ENCODE data around the gene SNX18. TPM values are rescaled to one million over a fixed set of nuclear protein-coding genes. Genes with fewer than 3 reads are reported as not detected.

Gene SNX18
- total RNA-seq, 1 donor from 2014 or later: 38.8 TPM

DNA sequence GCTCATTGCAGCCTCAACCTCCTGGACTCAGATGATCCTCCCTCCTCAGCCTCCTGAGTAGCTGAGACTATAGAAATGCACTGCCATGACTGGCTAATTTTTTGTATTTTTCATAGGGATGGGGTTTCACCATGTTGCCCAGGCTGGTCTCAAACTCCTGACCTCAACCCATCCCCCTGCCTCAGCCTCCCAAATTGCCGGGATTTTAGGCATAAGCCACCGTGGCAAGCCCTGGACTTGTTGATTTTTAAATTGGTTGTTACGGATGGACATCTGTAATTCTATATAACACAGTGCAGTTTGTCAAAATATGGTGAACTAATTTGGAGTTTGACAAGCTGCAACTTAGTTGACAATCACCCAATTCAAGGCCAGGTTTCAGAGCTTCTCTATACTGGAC lies 22.7 kb downstream of the SNX18 start:
- FAIRE-seq (no peak), DNase-seq (ENCODE audit: low read depth) (no peak)
- no peak overlapping the region for H3K9ac ChIP-seq (ENCODE audit: low read length)
- no peaks in the 10 kb centered on the region for H3K4me1 ChIP-seq (ENCODE audit: insufficient read depth, low read length)
- H2AFZ ChIP-seq (ENCODE audit: low read depth, low read length): no peak overlapping the region
- Mint-ChIP-seq H3K9me3 (ENCODE audit: unreplicated experiment) (peaks cover 2% of the 10 kb centered on the region), H3K27me3 (ENCODE audit: low read depth, unreplicated experiment) (no peaks in the 10 kb centered on the region), H3K36me3 (ENCODE audit: low read depth, unreplicated experiment) (no peaks in the 10 kb centered on the region), H3K27ac (ENCODE audit: unreplicated experiment) (no peak overlapping the region), H3K4me3 (ENCODE audit: unreplicated experiment) (no peak overlapping the region), H3K4me1 (ENCODE audit: low read depth, unreplicated experiment) (peaks cover 14% of the 10 kb centered on the region)
- H3K4me2 ChIP-seq (ENCODE audit: low read length): no peak overlapping the region
- H3K79me2 ChIP-seq (ENCODE audit: insufficient read depth, low read length): peaks cover 88% of the 10 kb centered on the region
- peaks cover 3% of the 10 kb centered on the region for H3K36me3 ChIP-seq (ENCODE audit: insufficient read depth, low read length)
- TF ChIP-seq EZH2 (IDR thresholded peaks at IDR 0.05; ENCODE audit: insufficient read depth, low read length): no peak
- TF ChIP-seq, protein P1, sequence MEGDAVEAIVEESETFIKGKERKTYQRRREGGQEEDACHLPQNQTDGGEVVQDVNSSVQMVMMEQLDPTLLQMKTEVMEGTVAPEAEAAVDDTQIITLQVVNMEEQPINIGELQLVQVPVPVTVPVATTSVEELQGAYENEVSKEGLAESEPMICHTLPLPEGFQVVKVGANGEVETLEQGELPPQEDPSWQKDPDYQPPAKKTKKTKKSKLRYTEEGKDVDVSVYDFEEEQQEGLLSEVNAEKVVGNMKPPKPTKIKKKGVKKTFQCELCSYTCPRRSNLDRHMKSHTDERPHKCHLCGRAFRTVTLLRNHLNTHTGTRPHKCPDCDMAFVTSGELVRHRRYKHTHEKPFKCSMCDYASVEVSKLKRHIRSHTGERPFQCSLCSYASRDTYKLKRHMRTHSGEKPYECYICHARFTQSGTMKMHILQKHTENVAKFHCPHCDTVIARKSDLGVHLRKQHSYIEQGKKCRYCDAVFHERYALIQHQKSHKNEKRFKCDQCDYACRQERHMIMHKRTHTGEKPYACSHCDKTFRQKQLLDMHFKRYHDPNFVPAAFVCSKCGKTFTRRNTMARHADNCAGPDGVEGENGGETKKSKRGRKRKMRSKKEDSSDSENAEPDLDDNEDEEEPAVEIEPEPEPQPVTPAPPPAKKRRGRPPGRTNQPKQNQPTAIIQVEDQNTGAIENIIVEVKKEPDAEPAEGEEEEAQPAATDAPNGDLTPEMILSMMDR (IDR thresholded peaks at IDR 0.05; ENCODE audit: insufficient read depth, low read depth, low read length): no peak
- no peaks in the 10 kb centered on the region for H3K9me3 ChIP-seq (ENCODE audit: insufficient read depth, low read depth, low read length)
- no peak overlapping the region for H3K27ac ChIP-seq (ENCODE audit: low read depth, low read length)
- H3K27me3 ChIP-seq (ENCODE audit: insufficient read depth, low read length): no peaks in the 10 kb centered on the region
- H3K4me3 ChIP-seq (ENCODE audit: insufficient read depth, low read depth, low read length): no peak overlapping the region
- H4K20me1 ChIP-seq (ENCODE audit: insufficient read depth, low read length): peaks cover 72% of the 10 kb centered on the region

GRCh38 chr5:54541823-54542783 lies 24.5 kb downstream of the SNX18 start:
- peaks cover 85% of the 10 kb centered on the region for H3K79me2 ChIP-seq (ENCODE audit: insufficient read depth, low read length)
- H4K20me1 ChIP-seq (ENCODE audit: insufficient read depth, low read length): peaks cover 67% of the 10 kb centered on the region
- H3K27me3 Mint-ChIP-seq (ENCODE audit: low read depth, unreplicated experiment): no peaks in the 10 kb centered on the region
- H3K27ac Mint-ChIP-seq (ENCODE audit: unreplicated experiment): no peak overlapping the region
- no peak overlapping the region for H3K4me3 ChIP-seq (ENCODE audit: insufficient read depth, low read depth, low read length)
- H3K9ac ChIP-seq (ENCODE audit: low read length): no peak overlapping the region
- no peak overlapping the region for H3K4me2 ChIP-seq (ENCODE audit: low read length)
- no peaks in the 10 kb centered on the region for H3K36me3 Mint-ChIP-seq (ENCODE audit: low read depth, unreplicated experiment)
- H3K4me3 Mint-ChIP-seq (ENCODE audit: unreplicated experiment): no peak overlapping the region
- H3K4me1 ChIP-seq (ENCODE audit: insufficient read depth, low read length): no peaks in the 10 kb centered on the region
- H3K27me3 ChIP-seq (ENCODE audit: insufficient read depth, low read length): no peaks in the 10 kb centered on the region
- peaks cover 8% of the 10 kb centered on the region for H3K36me3 ChIP-seq (ENCODE audit: insufficient read depth, low read length)
- FAIRE-seq: no peak
- peaks cover 14% of the 10 kb centered on the region for H3K4me1 Mint-ChIP-seq (ENCODE audit: low read depth, unreplicated experiment)
- H3K9me3 Mint-ChIP-seq (ENCODE audit: unreplicated experiment): no peaks in the 10 kb centered on the region
- TF ChIP-seq, protein P1 (IDR thresholded peaks at IDR 0.05; ENCODE audit: insufficient read depth, low read depth, low read length): no peak
- TF ChIP-seq EZH2 (IDR thresholded peaks at IDR 0.05; ENCODE audit: insufficient read depth, low read length): no peak
- no peak overlapping the region for H2AFZ ChIP-seq (ENCODE audit: low read depth, low read length)
- no peak overlapping the region for H3K27ac ChIP-seq (ENCODE audit: low read depth, low read length)
- H3K9me3 ChIP-seq (ENCODE audit: insufficient read depth, low read depth, low read length): no peaks in the 10 kb centered on the region
- DNase-seq (ENCODE audit: low read depth): no peak

GRCh38 chr5:54544044-54544443 lies 26.5 kb downstream of the SNX18 start:
- no peak overlapping the region for H3K27ac Mint-ChIP-seq (ENCODE audit: unreplicated experiment)
- no peaks in the 10 kb centered on the region for H3K9me3 Mint-ChIP-seq (ENCODE audit: unreplicated experiment)
- H3K9me3 ChIP-seq (ENCODE audit: insufficient read depth, low read depth, low read length): no peaks in the 10 kb centered on the region
- H4K20me1 ChIP-seq (ENCODE audit: insufficient read depth, low read length): peaks cover 62% of the 10 kb centered on the region
- TF ChIP-seq, protein P1 (IDR thresholded peaks at IDR 0.05; ENCODE audit: insufficient read depth, low read depth, low read length): no peak
- TF ChIP-seq EZH2 (IDR thresholded peaks at IDR 0.05; ENCODE audit: insufficient read depth, low read length): no peak
- FAIRE-seq: no peak
- H3K27me3 Mint-ChIP-seq (ENCODE audit: low read depth, unreplicated experiment): no peaks in the 10 kb centered on the region
- H3K27ac ChIP-seq (ENCODE audit: low read depth, low read length): no peak overlapping the region
- H3K4me3 ChIP-seq (ENCODE audit: insufficient read depth, low read depth, low read length): no peak overlapping the region
- H3K4me3 Mint-ChIP-seq (ENCODE audit: unreplicated experiment): no peak overlapping the region
- H3K27me3 ChIP-seq (ENCODE audit: insufficient read depth, low read length): no peaks in the 10 kb centered on the region
- peaks cover 2% of the 10 kb centered on the region for H3K36me3 Mint-ChIP-seq (ENCODE audit: low read depth, unreplicated experiment)
- H3K36me3 ChIP-seq (ENCODE audit: insufficient read depth, low read length): peaks cover 11% of the 10 kb centered on the region
- peaks cover 65% of the 10 kb centered on the region for H3K79me2 ChIP-seq (ENCODE audit: insufficient read depth, low read length)
- H3K4me1 Mint-ChIP-seq (ENCODE audit: low read depth, unreplicated experiment): peaks cover 11% of the 10 kb centered on the region
- H3K4me2 ChIP-seq (ENCODE audit: low read length): no peak overlapping the region
- H3K9ac ChIP-seq (ENCODE audit: low read length): no peak overlapping the region
- H2AFZ ChIP-seq (ENCODE audit: low read depth, low read length): no peak overlapping the region
- no peak for DNase-seq (ENCODE audit: low read depth)
- peaks cover 9% of the 10 kb centered on the region for H3K4me1 ChIP-seq (ENCODE audit: insufficient read depth, low read length)
